NAMALWA (cell line): ENCODE data around the gene IFITM10.

ENCODE experiments used
- DNase-seq: peaks from one replicate; pipeline ENCODE4 v3.0.0-alpha.2; 2015; ENCODE audit warnings: low spot score

The IFITM10 gene

DNA sequence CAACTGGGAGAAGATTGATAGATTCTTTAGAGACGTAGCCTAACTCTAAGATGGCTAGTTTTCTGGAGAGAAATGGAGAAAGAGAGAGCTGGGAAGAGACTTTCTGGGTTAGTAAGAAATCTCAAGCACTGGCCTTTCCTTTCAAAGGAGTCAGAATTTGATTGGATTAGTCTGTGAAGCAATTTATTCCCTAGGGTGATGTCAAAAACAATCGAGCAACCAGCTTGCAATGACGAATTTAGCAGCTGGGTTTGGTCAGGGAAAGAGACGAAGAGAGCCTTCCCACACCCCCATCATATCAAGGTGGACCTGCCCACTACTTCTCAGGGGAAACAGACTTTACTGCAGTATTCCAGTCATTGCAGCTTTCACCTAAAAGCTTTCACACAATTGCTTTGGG, 42.6 kb downstream of the IFITM10 start:
- no peak for DNase-seq

DNA sequence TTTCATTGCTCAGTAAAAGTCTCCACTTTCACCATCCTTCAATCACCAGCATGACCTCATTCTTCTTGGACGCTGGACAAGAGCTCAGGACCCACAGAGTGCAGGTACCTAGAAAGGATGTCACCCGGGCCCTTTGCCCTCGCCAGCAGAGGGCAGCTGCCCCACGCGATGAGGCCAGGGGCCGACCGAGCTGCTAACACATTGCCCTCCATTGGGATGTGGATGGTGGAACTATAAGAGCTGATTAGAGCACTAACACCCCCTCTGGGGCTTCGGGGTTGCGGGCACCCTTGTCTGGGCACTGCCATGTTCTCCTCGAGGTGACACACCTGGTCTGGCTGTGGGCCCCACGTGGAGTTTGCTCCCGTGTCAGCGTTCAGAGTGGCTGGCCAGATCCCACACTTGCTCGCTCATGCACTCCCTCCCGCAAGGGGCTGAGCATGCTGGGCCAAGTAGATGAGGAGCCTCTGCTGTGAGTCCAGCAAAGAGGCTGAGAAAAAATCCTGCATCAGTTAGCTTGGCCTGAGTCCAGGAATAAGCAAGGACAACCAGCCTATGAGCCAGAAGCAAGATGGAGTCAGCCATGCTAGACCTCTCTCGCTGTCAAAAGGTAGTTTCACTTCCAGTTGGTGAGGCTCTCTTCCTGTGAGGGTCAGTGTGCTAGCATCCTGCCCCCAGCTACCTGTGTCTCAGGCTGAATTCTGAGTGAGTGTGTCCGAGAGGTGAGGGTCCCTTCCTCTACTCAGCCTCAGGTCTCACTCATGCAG, 43.6 kb downstream of the IFITM10 start:
- DNase-seq, result no peak

DNA sequence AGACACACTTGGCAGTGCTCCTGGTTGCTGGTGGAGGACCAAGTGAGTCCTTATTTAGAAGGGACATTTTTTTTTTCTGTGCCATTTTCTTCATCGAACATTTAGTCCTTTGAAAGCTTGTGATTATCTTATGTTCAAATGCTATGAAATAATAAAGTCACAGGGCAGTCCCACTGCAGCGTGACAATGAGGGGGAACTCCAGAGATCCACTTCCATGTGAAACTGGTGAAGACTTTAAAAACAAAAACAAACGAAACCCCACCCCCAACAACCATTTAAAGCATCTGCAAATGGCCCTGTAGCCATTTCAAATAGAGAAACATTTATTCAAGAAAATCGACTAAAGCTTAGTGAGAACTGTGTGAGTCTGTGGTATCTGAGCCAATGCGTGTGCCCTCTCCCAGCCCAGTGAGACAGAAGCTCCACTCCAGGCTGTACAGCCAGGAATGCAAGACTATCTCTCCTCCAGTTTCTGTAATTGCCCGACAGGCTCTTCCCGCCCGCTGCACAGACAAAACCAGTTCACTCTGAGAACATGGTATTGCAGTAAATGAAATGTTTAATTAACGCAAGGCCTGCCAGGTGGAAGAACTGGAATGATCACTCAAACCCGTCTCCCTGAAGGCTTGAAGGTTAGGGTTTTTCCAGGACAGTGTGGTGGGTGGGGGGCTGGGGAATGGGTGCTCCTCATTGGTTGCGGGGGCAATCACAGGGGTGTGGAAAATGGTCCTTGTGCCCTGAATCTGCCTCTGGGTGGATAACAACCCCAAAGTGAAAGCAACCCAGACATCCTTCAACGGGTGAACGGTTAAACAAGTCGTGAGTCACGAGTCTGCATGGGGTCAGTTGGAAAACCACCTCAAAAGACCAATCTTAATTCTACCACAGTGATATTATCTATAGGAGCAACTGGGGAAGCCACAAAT, 45.0 kb downstream of the IFITM10 start:
- DNase-seq, result no peak

DNA sequence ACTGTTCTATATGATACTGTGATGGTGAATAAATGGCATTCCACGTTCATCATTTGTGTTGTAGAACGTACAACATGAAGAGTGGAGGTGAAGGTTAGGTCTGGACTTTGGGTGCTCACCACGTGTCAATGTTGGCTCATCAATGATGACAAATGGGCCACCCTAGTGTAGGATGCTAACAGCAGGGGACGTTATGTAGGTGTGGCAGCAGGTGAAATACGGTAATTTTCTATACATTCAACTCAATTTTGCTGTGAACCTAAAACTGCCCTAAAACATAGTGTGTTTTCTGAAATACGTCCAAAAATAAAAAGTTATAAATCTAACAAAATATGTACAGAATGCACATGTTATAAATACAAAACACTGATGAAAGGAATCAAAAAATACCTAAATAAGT, 47.2 kb downstream of the IFITM10 start:
- DNase-seq, result no peak

DNA sequence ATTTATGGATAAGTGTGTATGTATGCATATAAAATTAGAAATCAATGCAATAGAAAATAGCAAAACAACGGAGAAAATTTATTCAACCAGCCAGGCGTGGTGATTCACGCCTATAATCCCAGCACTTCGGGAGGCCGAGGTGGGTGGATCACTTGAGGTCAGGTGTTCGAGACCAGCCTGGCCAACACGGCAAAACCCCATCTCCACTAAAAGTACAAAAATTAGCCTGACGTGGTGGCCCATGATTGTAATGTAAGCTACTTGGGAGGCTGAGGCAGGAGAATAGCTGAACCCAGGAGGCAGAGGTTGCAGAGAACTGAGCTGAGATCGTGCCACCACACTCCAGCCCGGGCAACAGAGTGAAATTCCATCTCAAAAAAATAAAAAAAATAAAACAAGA, 47.9 kb downstream of the IFITM10 start:
- DNase-seq, result no peak

DNA sequence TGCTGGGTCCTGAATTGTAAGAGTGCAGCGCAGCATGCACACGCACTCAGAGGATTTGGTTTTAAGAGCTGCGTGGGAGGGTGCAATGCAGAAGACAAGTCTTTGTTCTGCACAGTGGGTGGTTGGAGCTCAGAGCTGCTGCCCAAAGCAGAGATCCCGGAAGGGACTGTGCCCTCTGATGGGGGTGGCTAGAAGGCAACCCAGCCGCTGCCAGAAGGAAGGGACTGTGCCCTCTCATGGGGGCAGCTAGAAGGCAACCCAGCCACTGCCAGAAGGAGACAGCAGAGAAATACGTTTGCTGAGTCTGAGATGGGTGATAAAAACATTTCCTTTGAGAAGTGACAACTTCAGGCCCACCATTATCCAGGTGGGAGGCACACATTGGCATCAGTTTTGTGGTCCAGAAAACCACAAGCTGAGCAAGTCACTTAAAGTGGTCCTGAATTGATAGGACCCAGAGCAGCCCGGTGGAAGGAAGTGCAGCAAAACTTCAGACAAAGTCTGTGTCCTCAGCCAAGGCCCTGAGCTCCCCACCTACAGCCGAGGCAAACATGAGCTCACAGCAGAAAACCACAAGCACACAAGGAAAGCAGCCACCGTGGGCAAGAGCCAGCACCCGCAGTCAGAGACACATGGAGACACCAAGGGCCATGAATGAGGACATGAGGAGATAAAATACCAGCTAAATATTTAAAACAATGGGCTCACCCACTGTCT, 49.1 kb downstream of the IFITM10 start:
- DNase-seq, result no peak

DNA sequence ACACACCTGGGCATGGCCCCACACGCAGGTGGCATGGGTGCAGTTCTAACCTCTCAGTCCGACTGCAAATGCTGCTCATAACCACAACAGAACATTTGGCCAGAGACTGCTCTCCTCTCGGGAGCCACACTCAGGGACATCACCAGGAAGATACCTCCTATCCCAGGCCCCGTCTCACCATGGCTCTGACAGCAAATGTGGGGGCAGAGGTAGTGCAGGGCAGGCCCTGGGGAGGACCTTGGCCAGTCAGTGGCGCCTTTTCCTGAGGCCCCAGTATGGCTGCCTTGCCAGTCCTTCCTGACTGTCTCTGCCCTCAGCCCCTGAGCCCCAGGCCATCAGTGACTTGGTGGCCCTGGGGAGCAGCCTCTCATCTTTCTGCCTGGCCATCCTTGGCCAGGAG, 50.6 kb downstream of the IFITM10 start:
- DNase-seq, result no peak

DNA sequence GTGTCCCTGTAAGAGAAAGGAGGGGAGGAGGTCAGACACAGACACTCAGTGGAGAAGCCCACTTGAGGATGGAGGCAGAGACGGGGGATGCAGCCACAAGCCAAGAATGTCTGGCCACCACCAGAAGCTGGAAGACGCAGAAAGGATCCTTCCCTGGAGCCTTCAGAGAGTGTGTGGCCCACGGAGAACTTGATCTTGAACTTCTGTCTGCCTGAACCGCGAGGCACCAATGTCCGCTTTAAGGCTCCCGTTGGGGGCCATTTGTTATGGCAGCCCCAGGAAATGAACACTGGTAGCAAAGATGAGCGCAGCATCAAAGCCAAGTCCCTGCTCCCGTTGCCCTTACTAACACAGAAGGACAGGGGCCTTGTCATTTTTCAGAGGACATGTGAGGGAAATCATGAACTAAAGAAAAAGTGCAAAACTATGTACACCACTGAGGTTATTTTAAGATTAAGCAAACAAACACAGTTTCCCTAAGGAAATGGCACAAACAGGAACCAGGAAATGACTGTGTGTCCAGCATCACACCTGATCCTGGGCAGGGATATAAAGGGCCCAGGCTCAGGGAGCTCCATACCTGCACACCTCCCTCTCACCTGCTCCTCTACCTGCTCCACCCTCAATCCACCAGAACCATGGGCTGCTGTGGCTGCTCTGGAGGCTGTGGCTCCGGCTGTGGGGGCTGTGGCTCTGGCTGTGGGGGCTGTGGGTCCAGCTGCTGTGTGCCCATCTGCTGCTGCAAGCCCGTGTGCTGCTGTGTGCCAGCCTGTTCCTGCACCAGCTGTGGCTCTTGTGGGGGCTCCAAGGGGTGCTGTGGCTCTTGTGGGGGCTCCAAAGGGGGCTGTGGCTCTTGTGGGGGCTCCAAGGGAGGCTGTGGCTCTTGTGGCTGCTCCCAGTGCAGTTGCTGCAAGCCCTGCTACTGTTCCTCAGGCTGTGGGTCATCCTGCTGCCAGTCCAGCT, 53.5 kb downstream of the IFITM10 start, which contains the start of gene KRTAP5-6:
KRTAP5-6 (plus strand) TSS at position 588 of the 963 bp plus-strand sequence; CDS start at position 639, 51 bp downstream.
- no peak for DNase-seq

DNA sequence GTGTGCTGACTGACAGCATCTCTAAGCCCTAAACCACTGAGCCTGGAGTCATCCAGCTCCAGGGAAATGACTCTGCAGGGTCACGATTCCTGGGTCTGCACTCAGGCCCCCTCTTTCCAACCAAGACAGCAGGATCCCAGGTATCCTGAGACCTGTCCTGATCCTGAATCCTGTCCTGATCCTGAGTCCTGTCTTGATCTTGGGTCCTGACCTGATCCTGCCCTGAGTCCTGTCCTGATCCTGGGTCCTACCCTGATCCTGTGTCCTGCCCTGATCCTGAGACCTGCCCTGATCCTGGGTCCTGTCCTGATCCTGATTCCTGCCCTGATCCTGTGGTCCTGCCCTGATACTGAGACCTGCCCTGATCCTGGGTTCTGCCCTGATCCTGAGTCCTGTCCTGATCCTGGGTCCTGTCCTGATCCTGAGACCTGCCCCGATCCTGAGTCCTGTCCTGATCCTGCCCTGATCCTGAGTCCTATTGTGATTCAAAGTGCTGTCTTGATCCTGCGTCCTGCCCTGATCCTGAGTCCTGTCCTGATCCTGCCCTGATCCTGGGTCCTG, 54.8 kb downstream of the IFITM10 start:
- no peak for DNase-seq

DNA sequence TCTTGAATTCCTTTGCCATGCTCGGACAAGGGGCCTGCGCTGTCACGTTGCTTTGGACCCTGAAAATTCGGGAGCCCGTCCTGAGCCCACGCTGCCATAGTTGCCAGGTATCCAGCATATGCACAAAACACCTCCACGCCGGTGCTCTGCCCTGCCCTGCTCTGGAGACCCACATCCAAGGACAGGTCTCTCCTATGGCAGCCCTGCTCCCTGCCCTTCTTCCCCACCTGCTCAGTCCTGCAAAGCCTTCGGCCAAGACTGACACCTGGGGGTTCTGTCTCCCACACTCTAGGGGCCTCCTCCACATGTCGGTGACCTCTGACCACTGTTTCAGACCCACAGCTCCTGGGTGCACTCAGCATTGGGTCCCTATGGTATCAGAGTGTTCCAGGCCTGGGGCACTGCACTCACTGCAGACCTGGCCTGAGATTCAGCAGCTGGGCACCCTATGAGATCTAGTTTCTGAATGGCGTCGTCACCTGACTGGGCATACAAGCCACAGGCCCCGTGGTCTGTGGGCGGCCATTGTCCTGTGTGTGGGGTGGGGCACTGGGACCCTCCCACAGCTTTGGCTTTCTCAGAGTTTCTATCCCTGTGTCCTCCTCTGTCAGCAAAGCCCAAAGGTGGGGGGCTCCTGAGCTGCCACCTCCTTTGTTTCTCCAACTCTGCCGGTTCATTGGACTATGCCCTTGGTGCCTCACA, 55.4 kb downstream of the IFITM10 start:
- DNase-seq, result no peak

DNA sequence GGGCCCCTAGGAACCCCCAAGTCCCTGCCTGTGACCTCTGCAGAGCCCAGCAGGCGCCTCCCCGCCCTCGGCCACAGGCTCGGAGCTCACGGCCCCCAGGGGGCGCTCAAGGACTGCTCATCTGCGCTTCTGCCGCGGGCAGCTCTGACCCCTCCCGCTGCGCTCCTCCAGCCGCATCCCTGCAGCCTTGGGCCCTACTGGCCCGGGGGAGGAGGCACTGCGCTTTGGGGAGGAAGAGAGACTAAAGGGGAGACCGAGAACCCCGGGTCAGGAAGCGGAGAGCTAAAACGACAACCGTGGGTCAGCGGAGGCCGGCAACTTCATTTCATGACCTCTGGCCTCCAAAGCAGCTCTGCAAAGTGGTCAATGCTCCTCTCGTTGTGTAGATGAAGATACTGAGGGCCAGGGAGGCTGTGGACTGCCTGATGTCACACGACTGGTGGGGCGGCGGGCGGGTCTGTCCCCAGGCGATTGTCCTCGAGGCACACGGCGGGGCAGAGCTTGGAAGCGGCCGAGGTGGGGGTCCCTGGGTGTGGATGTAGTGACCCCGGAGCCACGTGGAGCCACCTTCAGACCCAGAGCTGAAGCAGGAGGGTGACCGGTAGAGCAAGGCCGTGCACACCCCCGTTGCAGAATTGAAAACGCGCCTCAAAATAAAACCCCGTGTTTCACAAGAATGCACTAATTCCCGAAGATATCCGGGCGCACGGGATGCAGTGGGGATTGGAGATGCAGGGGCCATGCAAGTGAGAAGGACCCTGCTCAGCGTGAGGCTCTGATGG, 56.1 kb downstream of the IFITM10 start:
- DNase-seq, result peak; percentile 79

DNA sequence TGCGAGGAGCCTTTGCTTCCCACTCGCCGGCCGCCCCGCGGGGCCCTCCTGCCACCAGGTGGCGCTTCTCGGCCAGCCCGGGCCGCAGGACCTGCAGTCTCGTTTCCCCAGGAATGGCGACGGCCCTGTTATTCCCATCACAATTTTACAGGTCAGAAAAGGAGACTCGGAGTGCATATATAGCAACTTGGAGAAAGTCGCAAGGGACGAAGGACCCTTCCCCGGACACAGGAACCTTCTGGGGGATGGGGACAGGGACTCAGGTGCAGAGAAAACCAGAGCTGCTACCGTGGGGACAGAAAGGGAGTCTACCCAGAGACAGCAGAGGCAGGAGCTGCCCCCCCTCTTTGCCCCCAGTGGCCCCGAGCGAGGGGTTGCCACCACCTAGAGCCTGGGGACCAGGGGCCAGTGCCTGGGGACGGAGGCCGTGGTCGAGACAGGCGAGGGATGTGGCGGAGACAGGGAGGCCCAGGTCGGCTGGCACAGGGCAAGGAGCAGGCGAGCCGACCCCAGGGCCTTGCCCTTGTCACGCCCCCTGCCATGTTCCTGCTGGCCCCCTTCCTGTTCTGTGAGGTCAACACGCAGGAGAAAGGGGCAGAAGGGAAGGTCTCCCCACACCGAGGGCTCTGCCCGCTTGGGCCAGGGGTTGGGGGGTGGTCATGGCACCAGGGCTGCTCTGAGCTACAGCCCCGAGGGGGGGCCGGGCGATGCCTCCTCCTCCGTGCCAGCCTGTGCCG, 56.9 kb downstream of the IFITM10 start:
- peak; percentile 70 for DNase-seq

DNA sequence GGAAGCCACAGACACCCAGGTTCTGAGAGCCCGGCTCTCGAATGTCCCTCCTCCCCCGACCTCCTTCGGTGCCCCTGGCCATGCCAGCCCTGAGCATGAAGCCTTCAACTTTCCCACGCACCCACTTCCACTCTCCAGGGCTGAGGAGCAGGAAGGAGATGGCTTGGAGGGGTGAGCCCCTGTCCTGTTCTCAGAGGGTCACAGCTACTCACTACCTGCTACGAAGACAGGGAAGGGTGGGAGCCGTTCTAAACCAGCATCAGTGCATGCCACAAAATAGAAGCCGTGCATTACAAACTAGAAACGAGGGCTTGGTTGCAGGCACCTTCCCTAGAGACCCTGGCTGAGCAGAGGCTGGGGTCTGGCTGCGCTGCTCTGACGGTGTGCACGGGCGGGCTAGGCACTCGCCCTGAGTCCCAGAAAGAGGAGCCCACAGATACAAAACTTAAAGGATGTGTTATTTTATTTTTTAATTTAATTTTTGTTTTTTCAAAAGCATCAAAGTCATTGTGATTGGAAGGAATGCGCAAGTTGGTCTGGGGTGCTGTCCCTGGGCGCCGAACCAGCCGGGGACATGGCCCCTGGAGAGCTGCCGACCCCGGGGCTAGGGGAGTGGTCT, 57.6 kb downstream of the IFITM10 start:
- DNase-seq, result no peak

DNA sequence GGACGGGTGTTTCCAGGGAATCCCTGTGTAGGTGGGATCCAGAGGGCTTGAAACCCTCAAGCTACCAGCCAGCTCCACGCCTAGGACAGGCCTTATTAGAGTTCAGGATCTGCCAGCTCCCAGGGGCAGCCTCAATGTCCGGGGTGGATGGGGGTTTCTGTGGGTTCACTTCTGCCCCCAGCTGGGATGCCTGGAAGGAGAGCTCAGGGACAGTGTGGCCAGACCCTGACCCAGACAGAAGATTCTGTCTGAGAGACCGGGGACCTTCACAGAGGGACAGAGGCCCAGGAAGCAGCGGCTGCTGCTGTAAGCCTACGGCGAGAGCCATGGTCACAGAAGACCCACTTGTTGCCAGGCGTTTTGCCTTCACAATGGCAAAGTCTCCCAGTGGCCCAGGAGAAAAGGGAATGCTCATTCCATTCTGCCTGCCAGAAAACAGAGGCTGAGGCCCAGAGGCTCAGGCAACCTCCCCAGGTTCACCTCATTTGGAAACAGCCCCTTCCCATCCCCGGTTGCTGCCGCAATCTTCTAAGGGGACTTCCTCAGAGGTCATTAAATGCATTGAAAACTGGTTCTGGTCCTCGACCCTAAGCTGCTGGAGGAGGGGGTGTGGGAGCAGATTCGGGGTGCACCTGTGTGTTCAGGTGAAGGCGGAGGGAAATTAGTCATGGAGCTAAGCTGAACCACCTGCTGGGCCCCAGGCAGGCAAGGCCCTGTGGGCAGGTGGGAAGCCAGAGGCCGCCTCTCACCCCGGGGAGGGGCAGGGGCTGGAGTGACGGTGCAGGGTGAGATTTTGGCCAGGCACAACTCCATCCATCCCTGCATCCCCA, 58.3 kb downstream of the IFITM10 start:
- no peak for DNase-seq

DNA sequence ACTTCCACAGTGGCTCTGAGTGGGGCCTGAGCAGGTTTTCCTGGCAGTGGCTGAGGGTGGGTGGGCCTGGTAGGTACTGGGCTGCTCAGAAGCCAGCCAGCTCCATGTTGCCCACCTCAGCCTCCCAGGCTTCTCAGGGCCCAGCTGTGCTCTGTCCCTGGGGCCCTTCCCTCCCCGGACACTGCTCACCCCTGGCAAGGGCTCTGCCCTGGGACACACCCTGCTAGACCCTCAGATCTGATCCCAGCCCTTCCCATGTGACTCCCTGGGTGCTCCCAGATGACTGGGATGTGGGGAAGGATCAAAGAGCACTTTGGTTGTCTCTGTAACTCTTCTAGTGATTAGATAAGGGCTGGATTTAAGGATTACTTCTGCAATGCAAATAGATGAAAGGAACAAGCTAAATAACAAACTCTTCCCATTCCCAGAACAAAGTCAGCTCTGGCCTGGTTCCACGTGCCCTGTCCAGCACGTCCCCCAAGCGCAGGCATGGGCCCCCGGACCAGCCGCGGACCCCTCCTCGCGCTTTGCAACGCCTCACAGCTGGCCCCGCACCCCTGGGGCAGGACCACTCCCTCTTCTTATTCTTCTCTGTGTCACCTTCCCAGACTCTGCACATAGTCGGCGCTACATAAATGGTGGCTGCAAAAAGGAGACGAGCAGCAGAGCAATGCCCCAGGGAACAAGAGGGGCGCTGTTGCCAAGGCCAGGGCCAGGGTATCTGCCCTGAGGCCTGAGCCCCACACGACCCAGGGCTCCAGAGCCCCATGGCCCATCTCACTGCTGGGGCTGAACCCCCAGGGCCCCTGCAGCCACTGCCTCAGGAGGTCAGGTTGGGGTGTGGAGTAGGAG, 59.1 kb downstream of the IFITM10 start:
- no peak for DNase-seq
